H9 (cell line): ENCODE results near the gene CHST13. TPM values are rescaled to one million over a fixed set of nuclear protein-coding genes. Genes with fewer than 3 reads are reported as not detected.

Source experiments
- DNase-seq: peaks from one replicate; pipeline ENCODE4 v3.0.0-alpha.2; 2017
- H2AFZ ChIP-seq: one replicate; pipeline ENCODE4 v1.6.1; 2013; ENCODE audit warnings: mild to moderate bottlenecking, low read length, control low read depth, moderate library complexity
- H2AK5ac ChIP-seq: 2 replicates; pipeline ENCODE4 v1.6.1; 2013; ENCODE audit warnings: low read length, control low read depth, mixed read lengths; ENCODE audit not compliant: insufficient read length
- H2BK120ac ChIP-seq: one replicate; pipeline ENCODE4 v1.6.1; 2013; ENCODE audit warnings: low read depth, mild to moderate bottlenecking, low read length, control low read depth, inconsistent platforms; ENCODE audit not compliant: poor library complexity, severe bottlenecking
- H2BK12ac ChIP-seq: 2 replicates; pipeline ENCODE4 v1.6.1; 2013; ENCODE audit warnings: low read length, control low read depth, mixed read lengths, low read depth; ENCODE audit not compliant: insufficient read length
- H2BK15ac ChIP-seq: 2 replicates; pipeline ENCODE4 v1.6.1; 2013; ENCODE audit warnings: low read depth, low read length, control low read depth
- H2BK20ac ChIP-seq: one replicate; pipeline ENCODE4 v1.6.1; 2013; ENCODE audit warnings: low read depth, mild to moderate bottlenecking, low read length, control low read depth, inconsistent platforms; ENCODE audit not compliant: poor library complexity, severe bottlenecking
- H2BK5ac ChIP-seq: 2 replicates; pipeline ENCODE4 v1.6.1; 2013; ENCODE audit warnings: low read length, control low read depth, mixed read lengths; ENCODE audit not compliant: insufficient read length
- H3K14ac ChIP-seq: 2 replicates; pipeline ENCODE4 v1.6.1; 2013; ENCODE audit warnings: low read length, control low read depth; ENCODE audit not compliant: insufficient read depth
- H3K18ac ChIP-seq: 2 replicates; pipeline ENCODE4 v1.6.1; 2013; ENCODE audit warnings: low read depth, mild to moderate bottlenecking, mixed read lengths, low read length, control low read depth; ENCODE audit not compliant: insufficient read length
- H3K23ac ChIP-seq: 2 replicates; pipeline ENCODE4 v1.6.1; 2013; ENCODE audit warnings: low read length, control low read depth, mixed read lengths, low read depth; ENCODE audit not compliant: insufficient read length
- H3K23me2 ChIP-seq: 2 replicates; pipeline ENCODE4 v1.6.1; 2013; ENCODE audit warnings: low read depth, mild to moderate bottlenecking, mixed read lengths, low read length, control low read depth; ENCODE audit not compliant: insufficient read length, poor library complexity, severe bottlenecking
- H3K27ac ChIP-seq: 2 replicates; pipeline ENCODE4 v1.5.1; 2013; ENCODE audit warnings: low read length, control low read depth, mixed read lengths, low read depth; ENCODE audit not compliant: insufficient read length
- H3K27me3 ChIP-seq: 2 replicates; pipeline ENCODE4 v1.6.1; 2013; ENCODE audit warnings: low read length, control low read depth, inconsistent platforms; ENCODE audit not compliant: insufficient read depth
- H3K4ac ChIP-seq: 2 replicates; pipeline ENCODE4 v1.6.1; 2013; ENCODE audit warnings: low read depth, mild to moderate bottlenecking, control low read depth, inconsistent platforms, low read length, moderate library complexity
- H3K4me1 ChIP-seq: 2 replicates; pipeline ENCODE4 v1.6.1; 2013; ENCODE audit warnings: low read length, control low read depth, inconsistent platforms; ENCODE audit not compliant: insufficient read depth
- H3K4me2 ChIP-seq: 2 replicates; pipeline ENCODE4 v1.6.1; 2013; ENCODE audit warnings: low read length, control low read depth, mixed read lengths; ENCODE audit not compliant: insufficient read length, insufficient read depth
- H3K56ac ChIP-seq: 2 replicates; pipeline ENCODE4 v1.6.1; 2013; ENCODE audit warnings: low read depth, mild to moderate bottlenecking, mixed read lengths, low read length, control low read depth; ENCODE audit not compliant: insufficient read length
- H3K79me1 ChIP-seq: 2 replicates; pipeline ENCODE4 v1.6.1; 2013; ENCODE audit warnings: low read depth, mild to moderate bottlenecking, moderate library complexity, low read length, control low read depth, inconsistent platforms; ENCODE audit not compliant: insufficient read depth, poor library complexity, severe bottlenecking
- H3K79me2 ChIP-seq: 2 replicates; pipeline ENCODE4 v1.6.1; 2013; ENCODE audit warnings: low read length, control low read depth, inconsistent platforms; ENCODE audit not compliant: insufficient read depth
- H3K9ac ChIP-seq: 2 replicates; pipeline ENCODE4 v1.6.1; 2013; ENCODE audit warnings: low read length, control low read depth, mixed read lengths; ENCODE audit not compliant: insufficient read length; ENCODE audit errors: extremely low read depth
- H3K9me3 ChIP-seq: one replicate; pipeline ENCODE4 v1.6.1; 2013; ENCODE audit warnings: low read depth, low read length, inconsistent platforms; ENCODE audit not compliant: control insufficient read depth
- H3T11ph ChIP-seq: one replicate; pipeline ENCODE4 v1.6.1; 2013; ENCODE audit warnings: mild to moderate bottlenecking, low read length, control low read depth, inconsistent platforms
- H4K20me1 ChIP-seq: one replicate; pipeline ENCODE4 v1.6.1; 2013; ENCODE audit not compliant: control insufficient read depth, insufficient read length, insufficient read depth
- H4K5ac ChIP-seq: 2 replicates; pipeline ENCODE4 v1.6.1; 2013; ENCODE audit warnings: low read depth, mild to moderate bottlenecking, mixed read lengths, low read length, control low read depth; ENCODE audit not compliant: insufficient read length
- H4K8ac ChIP-seq: replicated peaks from 2 replicates; pipeline ENCODE4 v1.6.1; 2013; ENCODE audit warnings: low read length, control low read depth, mixed read lengths, low read depth; ENCODE audit not compliant: insufficient read length
- H4K91ac ChIP-seq: 2 replicates; pipeline ENCODE4 v1.6.1; 2013; ENCODE audit warnings: low read depth, mild to moderate bottlenecking, moderate library complexity, mixed read lengths, low read length, control low read depth; ENCODE audit not compliant: insufficient read length
- H3K27ac Mint-ChIP-seq, 3 experiments: 2 replicates in 2 of 3; 3 replicates in 1 of 3; pipeline ENCODE4 v1.8.0; 2020 to 2021; ENCODE audit warnings: mixed read lengths in 3 of 3, mild to moderate bottlenecking in 1 of 3, moderate library complexity in 1 of 3
- H3K27me3 Mint-ChIP-seq: 2 replicates; pipeline ENCODE4 v1.8.0; 2021; ENCODE audit warnings: low read depth, mild to moderate bottlenecking, moderate library complexity, mixed read lengths
- H3K36me3 Mint-ChIP-seq, 3 experiments: 2 replicates in 2 of 3; 3 replicates in 1 of 3; pipeline ENCODE4 v1.8.0; 2020 to 2021; ENCODE audit warnings: low read depth in 3 of 3, mixed read lengths in 3 of 3; ENCODE audit not compliant: insufficient read depth in 1 of 3
- H3K4me1 Mint-ChIP-seq, 2 experiments: 2 replicates each; pipeline ENCODE4 v1.8.0; 2020; ENCODE audit warnings: mixed read lengths in 2 of 2
- H3K4me3 Mint-ChIP-seq, 2 experiments: 2 replicates in 1 of 2; 3 replicates in 1 of 2; pipeline ENCODE4 v1.8.0; 2020 to 2021; ENCODE audit warnings: mild to moderate bottlenecking in 2 of 2, mixed read lengths in 2 of 2, moderate library complexity in 1 of 2
- H3K9me3 Mint-ChIP-seq, 2 experiments: 2 replicates in 1 of 2; 3 replicates in 1 of 2; pipeline ENCODE4 v1.8.0; 2020; ENCODE audit warnings: mild to moderate bottlenecking in 2 of 2, mixed read lengths in 2 of 2, moderate library complexity in 1 of 2
- CTCF ChIP-seq: fragments of 200-600 bp; sonication (generic); conservative IDR thresholded peaks from 3 replicates; pipeline ENCODE4 v1.8.0; 2021; ENCODE audit warnings: antibody characterized with exemption, mild to moderate bottlenecking
- WGBS: extraction: QIAGEN DNeasy Blood & Tissue Kit; methylation state at CpG from one replicate; pipeline ENCODE4 v1.1.7; 2013; ENCODE audit warnings: missing lambda C conversion rate, low lambda C conversion rate, mixed read lengths; ENCODE audit not compliant: insufficient read length; ENCODE audit errors: extremely low coverage; 5-methylcytosine and 5-hydroxymethylcytosine counted together
- total RNA-seq: library from RNA; stranded (reverse); gene quantifications from 2 replicates; pipeline ENCODE4 v1.2.1, GENCODE V29; 2021

Gene CHST13
- total RNA-seq, 1 experiment from 2014 or later: 0.85 TPM

DNA sequence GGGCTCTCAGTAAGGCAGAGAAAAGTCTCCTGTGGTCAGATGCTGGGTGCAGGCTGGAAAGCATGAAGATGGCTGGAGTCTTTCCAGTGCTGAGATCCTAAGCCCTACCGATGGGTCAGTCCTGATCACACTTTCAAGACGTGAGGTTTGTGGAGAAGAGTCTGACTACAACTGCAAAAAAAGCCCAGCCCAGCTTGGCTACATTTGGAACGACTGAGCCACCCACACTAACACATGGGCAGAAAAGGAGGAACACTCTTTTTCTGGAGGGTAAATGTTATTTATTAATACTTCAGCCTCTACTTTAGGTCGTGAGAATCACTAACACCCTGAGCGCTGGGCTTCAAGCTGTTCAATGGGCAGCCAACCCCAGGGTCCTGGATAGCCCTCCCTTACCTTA lies 56.8 kb downstream of the CHST13 start:
- TF ChIP-seq CTCF: no peak
- H2AFZ ChIP-seq: no peak overlapping the region
- no peaks in the 10 kb centered on the region for H3K79me2 ChIP-seq
- no peak overlapping the region for H2BK12ac ChIP-seq
- no peak overlapping the region for H2BK15ac ChIP-seq
- WGBS: no CpG with 5 or more reads among the region's 5 CpGs
- no peaks in the 10 kb centered on the region for H3K27me3 ChIP-seq
- no peak overlapping the region for H2BK20ac ChIP-seq
- no peak overlapping the region for H3K56ac ChIP-seq
- peaks cover 0 to 3% of the 10 kb centered on the region in 2 experiments; a peak in 2 of 4 replicates for H3K4me1 Mint-ChIP-seq
- DNase-seq: no peak
- no peak overlapping the region for H3K4ac ChIP-seq
- H3K4me1 ChIP-seq: no peaks in the 10 kb centered on the region
- no peak overlapping the region for H3K14ac ChIP-seq
- no peak overlapping the region for H3K18ac ChIP-seq
- H4K91ac ChIP-seq: no peak overlapping the region
- H3K36me3 Mint-ChIP-seq: no peaks in the 10 kb centered on the region
- no peak overlapping the region for H3T11ph ChIP-seq
- H3K9me3 ChIP-seq: no peaks in the 10 kb centered on the region
- H3K23me2 ChIP-seq: no peaks in the 10 kb centered on the region
- no peak overlapping the region for H3K9ac ChIP-seq
- H2BK5ac ChIP-seq: no peak overlapping the region
- no peak overlapping the region for H2AK5ac ChIP-seq
- H4K8ac ChIP-seq: no peak overlapping the region
- H4K20me1 ChIP-seq: no peaks in the 10 kb centered on the region
- H3K27ac ChIP-seq: no peak overlapping the region
- no peak overlapping the region for H3K23ac ChIP-seq
- no peak overlapping the region for H3K27ac Mint-ChIP-seq
- H3K9me3 Mint-ChIP-seq: peaks cover 0 to 4% of the 10 kb centered on the region in 2 experiments; a peak in 2 of 5 replicates
- H3K79me1 ChIP-seq: no peaks in the 10 kb centered on the region
- no peak overlapping the region for H3K4me3 Mint-ChIP-seq
- peaks cover 8% of the 10 kb centered on the region; the same call in 1 of the 2 replicates for H3K27me3 Mint-ChIP-seq
- H4K5ac ChIP-seq: no peak overlapping the region
- H3K4me2 ChIP-seq: no peak overlapping the region
- no peak overlapping the region for H2BK120ac ChIP-seq
